ENCODE results near the gene ECHDC1. TPM values are rescaled to one million over a fixed set of nuclear protein-coding genes. Genes with fewer than 3 reads are reported as not detected.
A peak's percentile ranks its signal among the peaks of the same experiment; 100 is the strongest.

ECHDC1 gene
- total and polyA plus RNA-seq, 2 donors: 51.5 to 54.8 TPM

- WGBS: 99% methylated on average over 3 of the region's 3 CpGs
- Histone ChIP-seq H3K4me3 (ENCODE audit: low read length in 2 of 2) (no peak overlapping the region), H3K4me1 (ENCODE audit: control insufficient read depth in 2 of 2, insufficient read depth in 2 of 2, low read length in 2 of 2) (no peaks in the 10 kb centered on the region)
Observed at GRCh38 chr6:127277878-127278843, 65.2 kb downstream of the ECHDC1 start.

GRCh38 chr6:127276331-127276730 is 67.1 kb downstream of the ECHDC1 start:
- no peaks in the 10 kb centered on the region for H3K4me1 ChIP-seq (ENCODE audit: control insufficient read depth in 2 of 2, insufficient read depth in 2 of 2, low read length in 2 of 2)

More at GRCh38 chr6:127277878-127278843, 65.2 kb downstream of the ECHDC1 start:
- peaks cover 0 to 3% of the 10 kb centered on the region in 2 donors for H3K36me3 ChIP-seq (ENCODE audit: control insufficient read depth in 2 of 2, insufficient read depth in 2 of 2, low read length in 1 of 2)
- DNase-seq (ENCODE audit: low read depth in 6 of 9, low spot score in 9 of 9): no peak
- H3K9me3 ChIP-seq (ENCODE audit: control insufficient read depth in 2 of 2, insufficient read depth in 1 of 2, low read length in 1 of 2): no peaks in the 10 kb centered on the region
- no peak overlapping the region for H3K27ac ChIP-seq (ENCODE audit: low read depth in 1 of 2, low read length in 1 of 2)
- no peaks in the 10 kb centered on the region for H3K27me3 ChIP-seq (ENCODE audit: control insufficient read depth in 2 of 2, insufficient read depth in 1 of 2, low read length in 1 of 2)

DNA sequence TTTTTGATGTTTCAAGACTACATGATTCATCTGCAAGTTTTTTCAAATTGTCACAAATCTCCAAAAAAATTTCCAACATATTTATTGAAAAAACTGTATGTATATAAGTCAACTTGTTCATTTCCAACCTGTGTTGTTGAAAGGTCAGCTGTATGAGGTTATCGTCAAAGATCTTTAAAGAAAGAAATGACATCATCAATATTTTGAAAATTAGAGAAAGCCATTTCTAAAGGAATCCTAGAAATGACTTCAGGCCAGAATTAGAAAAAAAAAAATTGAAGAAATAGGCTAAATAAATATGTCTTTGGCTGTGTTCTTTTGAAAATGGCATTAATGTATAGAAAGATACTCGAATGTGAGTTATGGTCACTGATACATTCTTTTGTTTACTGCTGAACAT is 69.9 kb downstream of the ECHDC1 start:
- Histone ChIP-seq H3K27me3 (ENCODE audit: control insufficient read depth in 2 of 2, insufficient read depth in 1 of 2, low read length in 1 of 2) (no peaks in the 10 kb centered on the region), H3K36me3 (ENCODE audit: control insufficient read depth in 2 of 2, insufficient read depth in 2 of 2, low read length in 1 of 2) (no peaks in the 10 kb centered on the region), H3K4me3 (ENCODE audit: low read length in 2 of 2) (no peak overlapping the region), H3K4me1 (ENCODE audit: control insufficient read depth in 2 of 2, insufficient read depth in 2 of 2, low read length in 2 of 2) (no peaks in the 10 kb centered on the region), H3K9me3 (ENCODE audit: control insufficient read depth in 2 of 2, insufficient read depth in 1 of 2, low read length in 1 of 2) (no peaks in the 10 kb centered on the region), H3K27ac (ENCODE audit: low read depth in 1 of 2, low read length in 1 of 2) (no peak overlapping the region)
- DNase-seq (ENCODE audit: low read depth in 6 of 9, low spot score in 9 of 9): no peak
- WGBS: 98% methylated on average over 2 of the region's 2 CpGs

More at GRCh38 chr6:127276331-127276730, 67.1 kb downstream of the ECHDC1 start:
- 98% methylated on average over 1 of the region's 1 CpG for WGBS
- Histone ChIP-seq H3K9me3 (ENCODE audit: control insufficient read depth in 2 of 2, insufficient read depth in 1 of 2, low read length in 1 of 2) (no peaks in the 10 kb centered on the region), H3K27me3 (ENCODE audit: control insufficient read depth in 2 of 2, insufficient read depth in 1 of 2, low read length in 1 of 2) (no peaks in the 10 kb centered on the region), H3K4me3 (ENCODE audit: low read length in 2 of 2) (no peak overlapping the region), H3K27ac (ENCODE audit: low read depth in 1 of 2, low read length in 1 of 2) (no peak overlapping the region), H3K36me3 (ENCODE audit: control insufficient read depth in 2 of 2, insufficient read depth in 2 of 2, low read length in 1 of 2) (no peaks in the 10 kb centered on the region)
- DNase-seq (ENCODE audit: low read depth in 6 of 9, low spot score in 9 of 9): no peak

GRCh38 chr6:127272576-127272975 is 70.8 kb downstream of the ECHDC1 start:
- Histone ChIP-seq H3K4me3 (ENCODE audit: low read length in 2 of 2) (no peak overlapping the region), H3K36me3 (ENCODE audit: control insufficient read depth in 2 of 2, insufficient read depth in 2 of 2, low read length in 1 of 2) (no peaks in the 10 kb centered on the region), H3K27ac (ENCODE audit: low read depth in 1 of 2, low read length in 1 of 2) (no peak overlapping the region), H3K9me3 (ENCODE audit: control insufficient read depth in 2 of 2, insufficient read depth in 1 of 2, low read length in 1 of 2) (no peaks in the 10 kb centered on the region), H3K4me1 (ENCODE audit: control insufficient read depth in 2 of 2, insufficient read depth in 2 of 2, low read length in 2 of 2) (peaks cover 0 to 3% of the 10 kb centered on the region in 2 donors), H3K27me3 (ENCODE audit: control insufficient read depth in 2 of 2, insufficient read depth in 1 of 2, low read length in 1 of 2) (no peaks in the 10 kb centered on the region)
- 98% methylated on average over 3 of the region's 3 CpGs for WGBS
- DNase-seq (ENCODE audit: low read depth in 6 of 9, low spot score in 9 of 9): no peak

- H3K27ac ChIP-seq (ENCODE audit: low read depth in 1 of 2, low read length in 1 of 2): peak overlapping the region; percentile 98 to 99
- WGBS: 4% methylated on average over 16 of the region's 16 CpGs
- H3K9me3 ChIP-seq (ENCODE audit: control insufficient read depth in 2 of 2, insufficient read depth in 1 of 2, low read length in 1 of 2): no peaks in the 10 kb centered on the region
- no peaks in the 10 kb centered on the region for H3K36me3 ChIP-seq (ENCODE audit: control insufficient read depth in 2 of 2, insufficient read depth in 2 of 2, low read length in 1 of 2)
- DNase-seq (ENCODE audit: low read depth in 6 of 9, low spot score in 9 of 9): peak in 8 of 9 donors; percentile 6 to 65 (median 14)
- H3K4me1 ChIP-seq (ENCODE audit: control insufficient read depth in 2 of 2, insufficient read depth in 2 of 2, low read length in 2 of 2): peaks cover 0 to 3% of the 10 kb centered on the region in 2 donors
- H3K4me3 ChIP-seq (ENCODE audit: low read length in 2 of 2): peak overlapping the region; percentile 88 to 94
- H3K27me3 ChIP-seq (ENCODE audit: control insufficient read depth in 2 of 2, insufficient read depth in 1 of 2, low read length in 1 of 2): peaks cover 0 to 2% of the 10 kb centered on the region in 2 donors
Observed at GRCh38 chr6:127267646-127268625, 75.5 kb downstream of the ECHDC1 start.

GRCh38 chr6:127266892-127267645 is 76.3 kb downstream of the ECHDC1 start:
- no peaks in the 10 kb centered on the region for H3K9me3 ChIP-seq (ENCODE audit: control insufficient read depth in 2 of 2, insufficient read depth in 1 of 2, low read length in 1 of 2)
- peaks cover 0 to 3% of the 10 kb centered on the region in 2 donors for H3K4me1 ChIP-seq (ENCODE audit: control insufficient read depth in 2 of 2, insufficient read depth in 2 of 2, low read length in 2 of 2)
- peak overlapping the region; percentile 98 to 99 for H3K27ac ChIP-seq (ENCODE audit: low read depth in 1 of 2, low read length in 1 of 2)
- under 1% methylated on average over 64 of the region's 64 CpGs for WGBS
- peak overlapping the region; percentile 88 to 94 for H3K4me3 ChIP-seq (ENCODE audit: low read length in 2 of 2)
- H3K27me3 ChIP-seq (ENCODE audit: control insufficient read depth in 2 of 2, insufficient read depth in 1 of 2, low read length in 1 of 2): peaks cover 0 to 2% of the 10 kb centered on the region in 2 donors
- peak in 8 of 9 donors; percentile 19 to 65 (median 44) for DNase-seq (ENCODE audit: low read depth in 6 of 9, low spot score in 9 of 9)
- H3K36me3 ChIP-seq (ENCODE audit: control insufficient read depth in 2 of 2, insufficient read depth in 2 of 2, low read length in 1 of 2): no peaks in the 10 kb centered on the region

DNA sequence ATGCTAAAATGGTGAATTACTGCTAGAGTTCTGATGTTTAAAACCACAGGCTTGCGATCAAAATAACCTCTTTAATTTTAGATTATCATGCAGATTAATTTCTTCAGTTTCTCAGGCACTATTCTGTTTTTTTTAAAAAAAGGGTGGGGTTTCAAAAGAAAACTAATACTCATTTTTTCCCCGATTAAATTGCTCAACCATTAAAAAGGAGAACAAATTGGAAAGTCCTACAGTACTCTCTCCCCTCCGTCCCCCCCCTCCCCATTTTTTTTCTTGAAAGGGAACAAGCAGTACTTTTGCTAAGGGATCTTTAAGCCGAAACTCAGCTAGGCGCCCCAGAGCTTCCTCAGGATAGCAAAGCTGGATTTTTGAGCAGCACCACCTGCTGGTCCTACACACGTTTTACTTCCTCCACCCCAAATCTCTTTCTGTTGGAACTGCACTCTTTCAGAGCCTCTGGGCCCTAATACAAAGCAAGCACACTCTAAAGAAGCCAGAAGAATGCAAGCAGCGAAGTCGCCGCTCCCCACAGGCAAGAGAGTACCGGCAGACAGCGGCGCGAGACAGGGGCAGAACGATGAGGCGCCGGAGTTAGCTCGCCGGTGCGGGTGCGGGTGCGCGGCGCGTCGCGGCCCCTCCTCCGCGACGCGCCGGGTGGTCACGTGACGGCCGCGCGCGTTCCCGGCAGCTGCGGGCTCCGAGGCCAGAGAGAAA is 77.1 kb downstream of the ECHDC1 start, which contains the start of gene RNF146:
Gene RNF146 (plus strand): TSS at position 687 of the 714 bp plus-strand sequence. CDS start 13,475 bp downstream, outside the sequence.
- no peaks in the 10 kb centered on the region for H3K36me3 ChIP-seq (ENCODE audit: control insufficient read depth in 2 of 2, insufficient read depth in 2 of 2, low read length in 1 of 2)
- peaks cover 0 to 2% of the 10 kb centered on the region in 2 donors for H3K27me3 ChIP-seq (ENCODE audit: control insufficient read depth in 2 of 2, insufficient read depth in 1 of 2, low read length in 1 of 2)
- H3K9me3 ChIP-seq (ENCODE audit: control insufficient read depth in 2 of 2, insufficient read depth in 1 of 2, low read length in 1 of 2): no peaks in the 10 kb centered on the region
- peak within 1 kb of the TSS; percentile 98 to 99 for H3K27ac ChIP-seq (ENCODE audit: low read depth in 1 of 2, low read length in 1 of 2)
- under 1% methylated on average over 40 of the region's 40 CpGs for WGBS
- peak within 1 kb of the TSS; percentile 88 to 94 for H3K4me3 ChIP-seq (ENCODE audit: low read length in 2 of 2)
- DNase-seq (ENCODE audit: low read depth in 6 of 9, low spot score in 9 of 9): peak; percentile 70 to 92 (median 76)
- peaks cover 0 to 3% of the 10 kb centered on the region in 2 donors for H3K4me1 ChIP-seq (ENCODE audit: control insufficient read depth in 2 of 2, insufficient read depth in 2 of 2, low read length in 2 of 2)

- peaks cover 0 to 2% of the 10 kb centered on the region in 2 donors for H3K27me3 ChIP-seq (ENCODE audit: control insufficient read depth in 2 of 2, insufficient read depth in 1 of 2, low read length in 1 of 2)
- no peaks in the 10 kb centered on the region for H3K9me3 ChIP-seq (ENCODE audit: control insufficient read depth in 2 of 2, insufficient read depth in 1 of 2, low read length in 1 of 2)
- H3K36me3 ChIP-seq (ENCODE audit: control insufficient read depth in 2 of 2, insufficient read depth in 2 of 2, low read length in 1 of 2): no peaks in the 10 kb centered on the region
- H3K27ac ChIP-seq (ENCODE audit: low read depth in 1 of 2, low read length in 1 of 2): no peak overlapping the region
- H3K4me3 ChIP-seq (ENCODE audit: low read length in 2 of 2): no peak overlapping the region
- DNase-seq (ENCODE audit: low read depth in 6 of 9, low spot score in 9 of 9): no peak
- peaks cover 0 to 3% of the 10 kb centered on the region in 2 donors for H3K4me1 ChIP-seq (ENCODE audit: control insufficient read depth in 2 of 2, insufficient read depth in 2 of 2, low read length in 2 of 2)
- 75% methylated on average over 4 of the region's 4 CpGs for WGBS
Observed at GRCh38 chr6:127263481-127263880, 79.9 kb downstream of the ECHDC1 start.

Data from thymus (tissue), 11 donors.